ENCODE results near the gene PCNT. TPM values are rescaled to one million over a fixed set of nuclear protein-coding genes. Genes with fewer than 3 reads are reported as not detected.
"Not testable (repeated sequence)": the region's sequence is repeated elsewhere in the genome, so short reads cannot be mapped to it uniquely, and the experiment has no call there.

The PCNT gene
- total and polyA plus RNA-seq, 2 experiments from 2014 or later = 14.9 to 23.8 TPM

DNA sequence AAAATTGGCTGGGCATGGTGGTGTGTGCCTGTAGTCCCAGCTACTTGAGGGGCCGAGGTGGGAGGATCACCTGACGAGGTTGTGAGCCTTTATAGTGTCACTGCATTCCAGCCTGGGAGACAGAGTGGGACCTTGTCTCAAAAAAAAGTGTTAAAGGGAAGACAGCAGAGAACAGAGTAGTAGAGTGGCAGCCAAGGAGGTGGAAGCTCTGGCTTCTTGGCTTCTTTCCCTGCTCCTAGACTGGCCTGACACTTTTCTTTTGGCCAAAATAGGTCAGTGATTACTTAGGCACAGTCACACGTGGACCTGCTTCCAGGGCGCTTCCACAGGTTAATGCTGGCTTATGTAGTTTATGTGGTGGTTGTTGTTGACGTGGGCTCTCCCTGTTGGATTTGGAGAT, 138.0 kb downstream of the PCNT start:
- H3K27me3 ChIP-seq (replicated peaks; ENCODE audit: insufficient read depth) = no peaks in the 10 kb centered on the region
- H3K4me1 ChIP-seq (ENCODE audit: insufficient read depth) = peaks cover 14% of the 10 kb centered on the region; the same call in 1 of the 2 replicates
- H2AFZ ChIP-seq = no peak overlapping the region
- H4K20me1 ChIP-seq (ENCODE audit: insufficient read depth) = 0 out of 2 replicates have a peak, but pooled peaks cover 4% of the 10 kb centered on the region
- H3F3A ChIP-seq (ENCODE audit: insufficient read depth) = peaks cover 4% of the 10 kb centered on the region; the same call in 1 of the 2 replicates
- no peak overlapping the region for H3K4me3 ChIP-seq
- TF ChIP-seq EZH2 (IDR thresholded peaks at IDR 0.05; ENCODE audit: insufficient read depth, poor library complexity, severe bottlenecking) (no peak), EZH2phosphoT487 (IDR thresholded peaks at IDR 0.05; ENCODE audit: insufficient read depth, low read depth) (no peak)
- H3K79me2 ChIP-seq (ENCODE audit: insufficient read depth) = peaks cover 89% of the 10 kb centered on the region
- in situ Hi-C loops (cut with MboI) = no loop called here
- no peaks in the 10 kb centered on the region for H3K9me2 ChIP-seq (ENCODE audit: insufficient read depth)
- no peak overlapping the region for H3K4me2 ChIP-seq (ENCODE audit: unreplicated experiment)
- H3K9me3 ChIP-seq (ENCODE audit: low read depth) = no peaks in the 10 kb centered on the region
- WGBS, 2 experiments (ENCODE audit: low coverage in 1 of 2, low lambda C conversion rate in 2 of 2, missing lambda C conversion rate in 2 of 2) = 78 to 85% methylated on average over 5 of the region's 5 CpGs
- no peak overlapping the region for H3K27ac ChIP-seq
- DNase-seq = no peak
- no peaks in the 10 kb centered on the region for H3K36me3 ChIP-seq (ENCODE audit: low read depth)
- no peak overlapping the region for H3K9ac ChIP-seq

DNA sequence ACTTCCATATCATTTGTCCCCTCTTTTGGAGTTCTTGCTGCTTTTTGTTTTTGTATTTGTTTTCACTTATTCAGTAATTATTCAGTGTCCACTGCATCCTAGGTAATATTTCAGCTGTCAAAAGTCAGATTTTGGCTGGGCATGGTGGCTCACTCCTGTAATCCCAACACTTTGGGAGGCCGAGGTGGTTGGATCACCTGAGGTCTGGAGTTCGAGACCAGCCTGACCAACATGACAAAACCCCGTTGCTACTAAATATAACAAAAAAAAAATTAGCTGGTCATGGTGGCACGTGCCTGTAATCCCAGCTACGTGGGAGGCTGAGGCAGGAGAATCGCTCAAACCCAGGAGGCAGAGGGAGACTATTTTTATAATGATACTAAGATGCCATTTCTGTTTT, 141.2 kb downstream of the PCNT start:
- H3K79me2 ChIP-seq (ENCODE audit: insufficient read depth) = peaks cover 98% of the 10 kb centered on the region
- H3K36me3 ChIP-seq (ENCODE audit: low read depth); H3F3A ChIP-seq (ENCODE audit: insufficient read depth); H3K4me3 ChIP-seq; H3K27me3 ChIP-seq (replicated peaks; ENCODE audit: insufficient read depth); H4K20me1 ChIP-seq (ENCODE audit: insufficient read depth); H3K9me3 ChIP-seq (ENCODE audit: low read depth); in situ Hi-C loops (cut with MboI); DNase-seq; H2AFZ ChIP-seq; H3K9me2 ChIP-seq (ENCODE audit: insufficient read depth); H3K27ac ChIP-seq; H3K4me2 ChIP-seq (ENCODE audit: unreplicated experiment); H3K9ac ChIP-seq; H3K4me1 ChIP-seq (ENCODE audit: insufficient read depth): not testable (repeated sequence)
- 97 to 98% methylated on average over 6 of the region's 6 CpGs for WGBS, 2 experiments (ENCODE audit: low coverage in 1 of 2, low lambda C conversion rate in 2 of 2, missing lambda C conversion rate in 2 of 2)

DNA sequence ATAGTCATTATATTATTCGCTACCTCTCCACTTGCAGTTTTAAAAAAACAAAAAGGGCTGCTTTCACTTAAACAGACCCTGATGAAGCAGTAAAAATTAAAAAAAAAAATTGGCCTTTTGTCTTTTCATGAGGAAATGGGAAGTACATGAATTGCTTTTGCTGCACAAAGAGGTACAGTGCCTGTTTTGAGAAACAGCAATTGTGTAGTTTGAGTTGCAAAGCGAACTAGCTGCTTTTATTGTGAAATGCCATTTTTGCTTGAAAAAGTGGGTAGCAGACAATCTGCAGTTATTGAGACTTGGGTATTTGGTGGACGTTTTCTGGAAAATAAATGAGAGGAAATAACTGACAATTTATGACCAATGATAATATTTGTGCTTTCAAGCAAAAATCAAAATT, 141.7 kb downstream of the PCNT start:
- Histone ChIP-seq H3K9me2 (ENCODE audit: insufficient read depth) (no peaks in the 10 kb centered on the region), H3K4me3 (no peak overlapping the region), H2AFZ (no peak overlapping the region), H3K79me2 (ENCODE audit: insufficient read depth) (peaks cover 98% of the 10 kb centered on the region), H3K4me2 (ENCODE audit: unreplicated experiment) (no peak overlapping the region), H3K27me3 (replicated peaks; ENCODE audit: insufficient read depth) (no peaks in the 10 kb centered on the region), H3K4me1 (ENCODE audit: insufficient read depth) (no peaks in the 10 kb centered on the region), H3K9ac (no peak overlapping the region), H3K9me3 (ENCODE audit: low read depth) (no peaks in the 10 kb centered on the region), H4K20me1 (ENCODE audit: insufficient read depth) (no peaks in the 10 kb centered on the region), H3F3A (ENCODE audit: insufficient read depth) (no peaks in the 10 kb centered on the region), H3K27ac (no peak overlapping the region), H3K36me3 (ENCODE audit: low read depth) (no peaks in the 10 kb centered on the region)
- WGBS, 2 experiments (ENCODE audit: low coverage in 1 of 2, low lambda C conversion rate in 2 of 2, missing lambda C conversion rate in 2 of 2) = 73 to 79% methylated on average over 3 of the region's 3 CpGs
- TF ChIP-seq EZH2phosphoT487 (IDR thresholded peaks at IDR 0.05; ENCODE audit: insufficient read depth, low read depth) (no peak), EZH2 (IDR thresholded peaks at IDR 0.05; ENCODE audit: insufficient read depth, poor library complexity, severe bottlenecking) (no peak)
- no peak for DNase-seq
- in situ Hi-C loops (cut with MboI) = no loop called here

DNA sequence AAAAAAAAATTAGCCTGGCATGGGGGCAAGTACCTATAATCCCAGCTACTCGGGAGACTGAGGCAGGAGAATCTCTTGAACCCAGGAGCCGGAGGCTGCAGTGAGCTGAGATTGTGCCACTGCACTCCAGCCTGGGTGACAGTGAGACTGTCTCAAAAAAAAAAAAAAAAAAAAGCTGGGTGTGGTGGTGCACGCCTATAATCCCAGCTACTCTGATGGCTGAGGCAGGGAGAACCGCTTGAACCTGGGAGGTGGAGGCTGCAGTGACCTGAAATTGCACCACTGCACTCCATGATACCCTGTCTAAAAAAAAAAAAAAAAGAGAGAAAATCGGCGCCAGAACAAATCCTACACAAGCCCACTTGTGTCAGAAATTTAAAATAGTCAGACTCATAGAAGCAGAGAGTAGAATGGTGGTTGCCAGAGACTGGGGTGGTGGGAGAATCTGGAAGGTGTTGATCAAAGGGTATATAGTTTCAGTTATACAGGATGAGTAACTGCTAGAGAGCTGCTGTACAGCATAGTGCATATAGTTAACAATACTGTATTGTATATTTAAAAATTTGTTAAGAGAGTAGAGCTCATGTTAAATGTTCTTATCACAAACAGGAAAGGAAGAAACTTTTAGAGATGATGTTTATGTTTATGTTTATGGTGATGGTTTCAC, 144.3 kb downstream of the PCNT start:
- H3K27me3 ChIP-seq (replicated peaks; ENCODE audit: insufficient read depth) = no peaks in the 10 kb centered on the region
- H3K4me3 ChIP-seq = no peak overlapping the region
- H3K9me2 ChIP-seq (ENCODE audit: insufficient read depth) = no peaks in the 10 kb centered on the region
- DNase-seq = no peak
- no peaks in the 10 kb centered on the region for H3K36me3 ChIP-seq (ENCODE audit: low read depth)
- no peak overlapping the region for H2AFZ ChIP-seq
- no peak overlapping the region for H3K9ac ChIP-seq
- no peak overlapping the region for H3K4me2 ChIP-seq (ENCODE audit: unreplicated experiment)
- H3F3A ChIP-seq (ENCODE audit: insufficient read depth) = no peaks in the 10 kb centered on the region
- TF ChIP-seq EZH2 (IDR thresholded peaks at IDR 0.05; ENCODE audit: insufficient read depth, poor library complexity, severe bottlenecking) (no peak), EZH2phosphoT487 (IDR thresholded peaks at IDR 0.05; ENCODE audit: insufficient read depth, low read depth) (no peak)
- H3K27ac ChIP-seq = no peak overlapping the region
- in situ Hi-C loops (cut with MboI) = no loop called here
- no peaks in the 10 kb centered on the region for H3K4me1 ChIP-seq (ENCODE audit: insufficient read depth)
- peaks cover 98% of the 10 kb centered on the region for H3K79me2 ChIP-seq (ENCODE audit: insufficient read depth)
- H4K20me1 ChIP-seq (ENCODE audit: insufficient read depth) = no peaks in the 10 kb centered on the region
- WGBS, 2 experiments (ENCODE audit: low coverage in 1 of 2, low lambda C conversion rate in 2 of 2, missing lambda C conversion rate in 2 of 2) = 88 to 94% methylated on average over 5 to 6 of the region's 6 CpGs
- H3K9me3 ChIP-seq (ENCODE audit: low read depth) = no peaks in the 10 kb centered on the region

DNA sequence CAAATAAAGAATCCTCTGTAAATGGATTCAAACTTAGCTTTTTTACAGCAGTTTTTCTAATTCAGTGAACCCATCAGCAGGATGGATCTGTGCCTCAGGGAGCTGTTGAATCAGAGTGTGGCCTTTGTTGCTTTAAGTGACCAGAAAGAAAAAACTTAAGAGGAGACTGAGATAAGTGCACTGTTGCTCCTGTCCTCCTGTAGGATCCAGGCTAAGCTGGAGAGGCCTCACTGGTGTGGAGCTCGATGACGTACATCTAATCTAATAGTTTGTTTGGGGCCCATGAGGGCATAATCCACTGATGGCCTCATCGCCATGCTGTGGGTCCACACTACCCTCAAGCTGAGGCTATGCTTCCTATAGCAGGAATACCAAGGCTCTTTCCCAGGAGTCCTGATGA, 145.3 kb downstream of the PCNT start:
- no peaks in the 10 kb centered on the region for H3K36me3 ChIP-seq (ENCODE audit: low read depth)
- WGBS, 2 experiments (ENCODE audit: low coverage in 1 of 2, low lambda C conversion rate in 2 of 2, missing lambda C conversion rate in 2 of 2) = 100% methylated on average over 3 of the region's 3 CpGs
- no peaks in the 10 kb centered on the region for H3K4me1 ChIP-seq (ENCODE audit: insufficient read depth)
- no peak for DNase-seq
- no peaks in the 10 kb centered on the region for H3K9me2 ChIP-seq (ENCODE audit: insufficient read depth)
- H2AFZ ChIP-seq = no peak overlapping the region
- no peaks in the 10 kb centered on the region for H3K9me3 ChIP-seq (ENCODE audit: low read depth)
- H3K27ac ChIP-seq = no peak overlapping the region
- H3K9ac ChIP-seq = no peak overlapping the region
- no peaks in the 10 kb centered on the region for H3K27me3 ChIP-seq (replicated peaks; ENCODE audit: insufficient read depth)
- H3F3A ChIP-seq (ENCODE audit: insufficient read depth) = peaks cover 7% of the 10 kb centered on the region; the same call in 1 of the 2 replicates
- no peaks in the 10 kb centered on the region for H4K20me1 ChIP-seq (ENCODE audit: insufficient read depth)
- no peak for TF ChIP-seq EZH2 (IDR thresholded peaks at IDR 0.05; ENCODE audit: insufficient read depth, poor library complexity, severe bottlenecking)
- no peak for TF ChIP-seq EZH2phosphoT487 (IDR thresholded peaks at IDR 0.05; ENCODE audit: insufficient read depth, low read depth)
- no peak overlapping the region for H3K4me3 ChIP-seq
- in situ Hi-C loops (cut with MboI) = no loop called here
- no peak overlapping the region for H3K4me2 ChIP-seq (ENCODE audit: unreplicated experiment)
- peaks cover 98% of the 10 kb centered on the region for H3K79me2 ChIP-seq (ENCODE audit: insufficient read depth)

Data from GM23248 (cell line).